ENCODE measurements around the gene VOPP1. TPM values are rescaled to one million over a fixed set of nuclear protein-coding genes. Genes with fewer than 3 reads are reported as not detected.

VOPP1 gene
- total RNA-seq, 1 donor from 2014 or later = 97.9 TPM

GRCh38 chr7:55468495-55468894 is 103.8 kb downstream of the VOPP1 start:
- Histone ChIP-seq H3K27me3 (ENCODE audit: control insufficient read depth, insufficient read depth, low read length) (no peaks in the 10 kb centered on the region), H3K4me3 (ENCODE audit: low read depth, low read length) (no peak overlapping the region), H3K36me3 (ENCODE audit: control insufficient read depth, insufficient read depth, low read length) (no peaks in the 10 kb centered on the region)
- no peak for DNase-seq (ENCODE audit: low read depth)
- TF ChIP-seq, protein P1, sequence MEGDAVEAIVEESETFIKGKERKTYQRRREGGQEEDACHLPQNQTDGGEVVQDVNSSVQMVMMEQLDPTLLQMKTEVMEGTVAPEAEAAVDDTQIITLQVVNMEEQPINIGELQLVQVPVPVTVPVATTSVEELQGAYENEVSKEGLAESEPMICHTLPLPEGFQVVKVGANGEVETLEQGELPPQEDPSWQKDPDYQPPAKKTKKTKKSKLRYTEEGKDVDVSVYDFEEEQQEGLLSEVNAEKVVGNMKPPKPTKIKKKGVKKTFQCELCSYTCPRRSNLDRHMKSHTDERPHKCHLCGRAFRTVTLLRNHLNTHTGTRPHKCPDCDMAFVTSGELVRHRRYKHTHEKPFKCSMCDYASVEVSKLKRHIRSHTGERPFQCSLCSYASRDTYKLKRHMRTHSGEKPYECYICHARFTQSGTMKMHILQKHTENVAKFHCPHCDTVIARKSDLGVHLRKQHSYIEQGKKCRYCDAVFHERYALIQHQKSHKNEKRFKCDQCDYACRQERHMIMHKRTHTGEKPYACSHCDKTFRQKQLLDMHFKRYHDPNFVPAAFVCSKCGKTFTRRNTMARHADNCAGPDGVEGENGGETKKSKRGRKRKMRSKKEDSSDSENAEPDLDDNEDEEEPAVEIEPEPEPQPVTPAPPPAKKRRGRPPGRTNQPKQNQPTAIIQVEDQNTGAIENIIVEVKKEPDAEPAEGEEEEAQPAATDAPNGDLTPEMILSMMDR (IDR thresholded peaks at IDR 0.05; ENCODE audit: insufficient read depth, low read length, severe bottlenecking) = no peak
- FAIRE-seq = no peak

DNA sequence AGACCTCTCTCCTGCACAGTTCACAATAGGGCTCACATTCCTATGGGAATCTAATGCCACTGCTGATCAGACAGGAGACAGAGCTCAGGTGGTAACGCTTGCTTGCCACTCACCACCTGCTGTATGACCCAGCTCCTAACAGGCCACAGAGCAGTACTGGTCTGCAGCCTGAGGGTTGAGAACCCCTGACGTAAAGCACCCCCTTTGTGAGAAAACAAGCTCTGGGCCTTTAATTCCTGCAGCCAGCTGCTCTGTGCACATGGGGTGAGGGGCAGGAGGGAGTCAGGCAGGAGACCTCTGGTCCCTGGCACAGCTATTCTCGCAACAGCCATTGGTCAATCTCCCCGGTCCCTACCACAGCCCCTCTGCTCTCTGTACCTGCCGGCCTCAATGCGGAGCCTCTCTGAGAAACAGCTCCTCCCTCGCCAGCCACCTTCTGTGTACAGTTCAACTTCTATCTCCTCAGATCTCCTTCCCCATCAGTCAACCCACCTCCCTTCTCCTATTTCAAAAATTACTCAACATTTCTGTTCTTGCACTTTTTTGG is 105.2 kb downstream of the VOPP1 start:
- no peak for DNase-seq (ENCODE audit: low read depth)
- Histone ChIP-seq H3K36me3 (ENCODE audit: control insufficient read depth, insufficient read depth, low read length) (no peaks in the 10 kb centered on the region), H3K4me3 (ENCODE audit: low read depth, low read length) (no peak overlapping the region), H3K27me3 (ENCODE audit: control insufficient read depth, insufficient read depth, low read length) (no peaks in the 10 kb centered on the region)
- TF ChIP-seq, protein P1 (IDR thresholded peaks at IDR 0.05; ENCODE audit: insufficient read depth, low read length, severe bottlenecking) = no peak
- no peak for FAIRE-seq

- no peak for DNase-seq (ENCODE audit: low read depth)
- FAIRE-seq = no peak
- no peaks in the 10 kb centered on the region for H3K36me3 ChIP-seq (ENCODE audit: control insufficient read depth, insufficient read depth, low read length)
- TF ChIP-seq, protein P1 (IDR thresholded peaks at IDR 0.05; ENCODE audit: insufficient read depth, low read length, severe bottlenecking) = no peak
- H3K27me3 ChIP-seq (ENCODE audit: control insufficient read depth, insufficient read depth, low read length) = no peaks in the 10 kb centered on the region
- H3K4me3 ChIP-seq (ENCODE audit: low read depth, low read length) = no peak overlapping the region
Measured at GRCh38 chr7:55465691-55466090, 106.6 kb downstream of the VOPP1 start.

GRCh38 chr7:55464422-55464821 is 107.9 kb downstream of the VOPP1 start:
- DNase-seq (ENCODE audit: low read depth) (peak; percentile 5), FAIRE-seq (peak; percentile 66)
- TF ChIP-seq, protein P1 (IDR thresholded peaks at IDR 0.05; ENCODE audit: insufficient read depth, low read length, severe bottlenecking) = no peak
- H3K27me3 ChIP-seq (ENCODE audit: control insufficient read depth, insufficient read depth, low read length) = no peaks in the 10 kb centered on the region
- no peak overlapping the region for H3K4me3 ChIP-seq (ENCODE audit: low read depth, low read length)
- no peaks in the 10 kb centered on the region for H3K36me3 ChIP-seq (ENCODE audit: control insufficient read depth, insufficient read depth, low read length)

DNA sequence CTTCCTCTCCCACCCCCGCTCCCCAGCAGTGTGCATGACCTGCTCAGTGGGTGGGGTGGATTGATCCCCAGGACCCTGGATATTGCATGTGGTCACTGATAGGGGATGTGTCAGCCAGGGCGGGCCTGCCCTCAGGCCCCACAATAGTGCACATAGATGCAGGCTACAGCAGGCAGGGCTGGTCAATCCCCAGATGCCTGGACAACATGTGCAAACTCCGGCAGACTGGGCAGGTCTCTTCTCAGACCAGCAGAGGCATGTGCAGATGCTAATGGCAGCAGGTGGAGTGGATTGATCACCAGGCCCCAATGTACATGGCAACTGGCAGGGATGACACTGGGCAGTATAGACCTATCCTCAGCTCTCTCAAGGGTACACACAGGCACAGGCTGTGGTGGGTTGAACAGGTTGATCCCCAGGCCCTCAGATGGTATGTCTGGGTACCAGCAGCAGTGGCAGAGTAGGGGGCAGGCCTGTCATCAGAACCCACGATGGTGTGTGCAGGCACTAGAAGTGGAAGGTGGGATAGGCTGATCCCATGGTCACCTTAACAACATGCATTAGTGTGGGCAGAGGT is 108.5 kb downstream of the VOPP1 start:
- TF ChIP-seq, protein P1 (IDR thresholded peaks at IDR 0.05; ENCODE audit: insufficient read depth, low read length, severe bottlenecking) = no peak
- H3K27me3 ChIP-seq (ENCODE audit: control insufficient read depth, insufficient read depth, low read length) = no peaks in the 10 kb centered on the region
- DNase-seq (ENCODE audit: low read depth) (no peak), FAIRE-seq (peak; percentile 73)
- H3K4me3 ChIP-seq (ENCODE audit: low read depth, low read length) = no peak overlapping the region
- H3K36me3 ChIP-seq (ENCODE audit: control insufficient read depth, insufficient read depth, low read length) = no peaks in the 10 kb centered on the region

DNA sequence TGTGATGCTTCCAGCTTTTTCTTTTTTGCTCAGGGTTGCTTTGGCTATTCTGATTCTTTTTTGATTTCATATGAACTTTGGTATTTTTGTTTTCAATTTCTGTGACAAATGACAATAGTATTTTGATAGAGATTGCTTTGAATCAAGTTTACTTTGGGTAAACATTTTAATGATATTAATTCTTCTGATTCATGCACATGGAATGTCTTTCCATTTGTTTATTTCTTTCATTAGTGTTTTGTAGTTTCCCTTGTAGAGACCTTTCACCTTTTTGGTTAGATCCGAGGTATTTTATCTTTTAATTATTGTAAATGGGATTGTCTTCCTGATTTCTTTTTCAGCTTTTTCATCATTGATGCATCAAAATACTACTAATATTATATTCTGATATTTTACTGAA is 114.0 kb downstream of the VOPP1 start:
- DNase-seq (ENCODE audit: low read depth) (no peak), FAIRE-seq (no peak)
- Histone ChIP-seq H3K36me3 (ENCODE audit: control insufficient read depth, insufficient read depth, low read length) (no peaks in the 10 kb centered on the region), H3K27me3 (ENCODE audit: control insufficient read depth, insufficient read depth, low read length) (no peaks in the 10 kb centered on the region), H3K4me3 (ENCODE audit: low read depth, low read length) (no peak overlapping the region)
- TF ChIP-seq, protein P1 (IDR thresholded peaks at IDR 0.05; ENCODE audit: insufficient read depth, low read length, severe bottlenecking) = no peak
